Progenitor cell of endocrine pancreas (in vitro differentiated cells): ENCODE results near the gene PPP1R9B. TPM values are rescaled to one million over a fixed set of nuclear protein-coding genes. Genes with fewer than 3 reads are reported as not detected.

Experiments used
- DNase-seq: peaks from one replicate; pipeline ENCODE4 v3.0.0; 2021; ENCODE audit warnings: low spot score; ENCODE audit not compliant: unreplicated experiment
- H3K27ac Mint-ChIP-seq: 2 replicates; pipeline ENCODE4 v1.8.0; 2021; ENCODE audit warnings: mild to moderate bottlenecking, moderate library complexity, mixed read lengths
- H3K27me3 Mint-ChIP-seq: 2 replicates; pipeline ENCODE4 v1.8.0; 2021; ENCODE audit warnings: mixed read lengths
- H3K36me3 Mint-ChIP-seq: 2 replicates; pipeline ENCODE4 v1.8.0; 2022; ENCODE audit warnings: mixed read lengths; ENCODE audit not compliant: insufficient read depth
- H3K4me1 Mint-ChIP-seq: 2 replicates; pipeline ENCODE4 v1.8.0; 2021; ENCODE audit warnings: low read depth, mixed read lengths
- H3K4me3 Mint-ChIP-seq: 2 replicates; pipeline ENCODE4 v1.8.0; 2021; ENCODE audit warnings: low read depth, mild to moderate bottlenecking, moderate library complexity, mixed read lengths
- H3K9me3 Mint-ChIP-seq: 2 replicates; pipeline ENCODE4 v1.8.0; 2021; ENCODE audit warnings: low read depth, mixed read lengths
- total RNA-seq: library from RNA; stranded (reverse); gene quantifications from 2 replicates; pipeline ENCODE4 v1.2.1, GENCODE V29; 2021
- TF ChIP-seq, protein P1 (sequence below): fragments of 200-600 bp; sonication (generic); IDR thresholded peaks from one replicate; pipeline ENCODE4 v1.5.0; 2021; ENCODE audit warnings: antibody characterized with exemption, mild to moderate bottlenecking; ENCODE audit not compliant: unreplicated experiment

The PPP1R9B gene
- total RNA-seq, 1 donor from 2014 or later: 35.7 TPM

DNA sequence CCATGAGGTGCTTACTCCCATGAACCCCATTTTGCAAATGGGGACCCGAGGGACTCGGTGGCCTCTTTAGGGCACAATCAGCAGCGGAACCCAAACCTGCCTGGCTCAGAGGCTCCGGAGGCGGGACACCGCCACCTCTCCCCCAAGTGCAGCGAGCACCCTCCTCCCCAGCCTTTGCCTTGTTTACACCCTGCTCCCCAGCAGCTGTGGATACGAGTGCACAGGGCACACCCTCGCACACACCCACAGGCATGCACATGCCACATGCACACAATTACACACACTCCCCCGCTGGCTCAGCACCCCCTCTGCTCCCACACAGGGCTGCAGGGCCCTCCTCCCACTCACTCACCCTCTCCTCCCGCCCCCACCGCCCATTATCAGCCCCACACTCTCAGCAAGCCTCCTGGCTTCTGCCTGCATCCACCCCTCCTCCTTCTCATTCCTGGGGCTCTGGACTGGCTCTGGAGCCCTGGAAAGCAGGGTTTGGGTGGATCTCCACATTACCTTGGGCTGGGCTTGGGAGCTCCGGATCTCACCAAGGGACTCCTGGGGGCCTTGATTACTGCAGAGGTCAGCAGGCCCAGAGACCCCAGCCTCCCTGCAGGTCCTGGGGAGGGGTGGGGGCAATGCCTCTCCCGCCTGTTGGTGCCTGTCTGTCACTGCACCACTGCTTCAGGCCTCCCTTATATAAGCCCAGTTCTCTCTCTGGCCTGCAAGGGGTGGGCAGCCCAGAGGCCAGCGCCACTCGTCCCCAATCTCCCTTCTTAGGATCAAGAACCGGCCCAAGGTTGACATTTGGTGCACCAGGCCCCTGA is 48.9 kb downstream of the PPP1R9B start:
- H3K27ac Mint-ChIP-seq: peak overlapping the region; percentile 52
- peaks cover 6% of the 10 kb centered on the region for H3K4me1 Mint-ChIP-seq
- TF ChIP-seq, protein P1, sequence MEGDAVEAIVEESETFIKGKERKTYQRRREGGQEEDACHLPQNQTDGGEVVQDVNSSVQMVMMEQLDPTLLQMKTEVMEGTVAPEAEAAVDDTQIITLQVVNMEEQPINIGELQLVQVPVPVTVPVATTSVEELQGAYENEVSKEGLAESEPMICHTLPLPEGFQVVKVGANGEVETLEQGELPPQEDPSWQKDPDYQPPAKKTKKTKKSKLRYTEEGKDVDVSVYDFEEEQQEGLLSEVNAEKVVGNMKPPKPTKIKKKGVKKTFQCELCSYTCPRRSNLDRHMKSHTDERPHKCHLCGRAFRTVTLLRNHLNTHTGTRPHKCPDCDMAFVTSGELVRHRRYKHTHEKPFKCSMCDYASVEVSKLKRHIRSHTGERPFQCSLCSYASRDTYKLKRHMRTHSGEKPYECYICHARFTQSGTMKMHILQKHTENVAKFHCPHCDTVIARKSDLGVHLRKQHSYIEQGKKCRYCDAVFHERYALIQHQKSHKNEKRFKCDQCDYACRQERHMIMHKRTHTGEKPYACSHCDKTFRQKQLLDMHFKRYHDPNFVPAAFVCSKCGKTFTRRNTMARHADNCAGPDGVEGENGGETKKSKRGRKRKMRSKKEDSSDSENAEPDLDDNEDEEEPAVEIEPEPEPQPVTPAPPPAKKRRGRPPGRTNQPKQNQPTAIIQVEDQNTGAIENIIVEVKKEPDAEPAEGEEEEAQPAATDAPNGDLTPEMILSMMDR: no peak
- DNase-seq: no peak
- peaks cover 8% of the 10 kb centered on the region for H3K36me3 Mint-ChIP-seq
- no peaks in the 10 kb centered on the region for H3K9me3 Mint-ChIP-seq
- no peaks in the 10 kb centered on the region for H3K27me3 Mint-ChIP-seq
- no peak overlapping the region for H3K4me3 Mint-ChIP-seq

DNA sequence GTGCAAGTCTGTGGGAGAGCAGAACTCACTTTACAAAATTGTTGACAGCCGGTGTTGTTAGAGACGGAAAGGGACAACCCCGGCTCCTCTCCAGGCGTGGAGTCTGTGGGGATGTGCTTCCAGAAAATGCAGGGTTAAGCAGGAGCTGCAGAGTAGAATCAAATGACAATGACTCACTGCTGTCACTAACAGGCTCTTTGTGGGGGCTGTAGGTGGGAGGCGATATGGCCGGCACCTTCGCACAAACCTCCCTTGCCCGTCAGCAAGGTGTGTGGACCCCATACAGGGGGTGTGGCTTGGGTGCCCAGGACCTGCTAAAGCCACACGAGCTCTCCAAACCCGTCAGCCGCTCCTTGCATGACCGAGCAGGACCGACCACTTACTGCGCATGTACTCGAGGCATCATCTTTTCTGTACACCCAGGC is 49.5 kb downstream of the PPP1R9B start:
- Mint-ChIP-seq H3K27me3 (no peaks in the 10 kb centered on the region), H3K4me3 (no peak overlapping the region), H3K9me3 (no peaks in the 10 kb centered on the region), H3K4me1 (peaks cover 10% of the 10 kb centered on the region), H3K27ac (peak overlapping the region; percentile 52), H3K36me3 (peaks cover 6% of the 10 kb centered on the region)
- TF ChIP-seq, protein P1: no peak
- DNase-seq: no peak

DNA sequence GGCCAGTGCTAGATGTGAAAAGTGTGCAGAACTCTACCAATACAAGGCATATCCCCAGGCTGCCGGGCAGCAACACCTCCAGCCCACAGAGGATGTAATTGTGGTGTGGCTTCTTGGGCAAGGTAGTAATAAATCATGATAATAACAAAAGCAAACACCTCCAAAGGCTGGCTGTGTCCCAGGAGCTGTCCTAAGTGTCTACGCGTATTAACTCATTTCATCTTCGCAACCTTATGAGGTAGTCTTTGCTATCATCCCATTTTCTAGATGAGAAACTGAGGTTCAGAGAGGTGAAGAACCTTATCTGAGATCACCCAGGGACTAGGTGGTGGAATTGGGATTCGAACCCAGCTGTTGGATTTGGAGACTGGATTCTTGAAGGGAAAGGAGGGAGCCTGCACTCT is 50.0 kb downstream of the PPP1R9B start:
- Mint-ChIP-seq H3K36me3 (peaks cover 6% of the 10 kb centered on the region), H3K4me3 (no peak overlapping the region), H3K27ac (no peak overlapping the region), H3K9me3 (no peaks in the 10 kb centered on the region), H3K27me3 (no peaks in the 10 kb centered on the region), H3K4me1 (peaks cover 13% of the 10 kb centered on the region)
- TF ChIP-seq, protein P1: no peak
- no peak for DNase-seq

DNA sequence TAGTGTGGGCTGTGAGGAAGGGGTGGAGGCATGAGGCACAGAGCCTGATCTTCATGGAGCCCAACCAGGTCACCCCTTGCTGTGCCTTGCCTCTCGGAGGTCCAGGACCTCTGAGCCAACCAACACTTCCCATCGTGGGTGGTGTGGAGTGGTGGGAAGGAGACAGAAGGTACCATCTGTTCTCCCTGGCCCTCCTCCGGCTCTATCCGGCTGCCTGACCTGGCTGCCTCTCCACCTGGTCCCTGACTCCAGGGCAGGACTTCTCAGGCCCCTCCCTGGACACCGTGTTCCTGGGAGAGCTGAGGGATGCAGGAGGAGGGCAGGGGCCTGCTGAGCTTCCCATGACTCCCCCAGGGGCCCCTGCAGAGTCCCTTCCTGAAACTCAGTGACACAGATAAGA is 51.5 kb downstream of the PPP1R9B start:
- no peak overlapping the region for H3K27ac Mint-ChIP-seq
- H3K4me3 Mint-ChIP-seq: no peak overlapping the region
- no peaks in the 10 kb centered on the region for H3K9me3 Mint-ChIP-seq
- no peaks in the 10 kb centered on the region for H3K27me3 Mint-ChIP-seq
- H3K4me1 Mint-ChIP-seq: peaks cover 16% of the 10 kb centered on the region
- TF ChIP-seq, protein P1: no peak
- peaks cover 6% of the 10 kb centered on the region for H3K36me3 Mint-ChIP-seq
- no peak for DNase-seq

DNA sequence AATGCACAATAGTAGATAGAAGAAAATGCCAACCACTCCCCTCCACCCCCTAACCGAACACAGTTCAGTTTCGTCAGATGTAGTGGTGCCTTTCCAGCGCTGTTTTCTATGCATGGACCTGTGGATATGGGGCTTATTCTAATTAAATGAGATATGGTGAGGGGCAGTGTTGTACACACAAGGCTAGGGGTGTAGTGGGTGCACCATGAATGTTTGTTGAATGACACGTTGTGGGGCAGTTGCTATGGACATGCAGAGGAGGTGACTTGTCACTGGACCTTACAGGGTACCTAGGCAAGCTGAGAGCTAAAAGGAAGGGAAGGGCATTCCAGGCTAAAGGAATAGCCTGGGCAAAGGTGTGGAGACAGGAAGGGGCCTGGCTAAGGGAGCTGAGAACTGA is 51.9 kb downstream of the PPP1R9B start:
- peaks cover 16% of the 10 kb centered on the region for H3K4me1 Mint-ChIP-seq
- H3K27ac Mint-ChIP-seq: no peak overlapping the region
- DNase-seq: no peak
- H3K9me3 Mint-ChIP-seq: no peaks in the 10 kb centered on the region
- no peak overlapping the region for H3K4me3 Mint-ChIP-seq
- no peaks in the 10 kb centered on the region for H3K27me3 Mint-ChIP-seq
- TF ChIP-seq, protein P1: no peak
- peaks cover 6% of the 10 kb centered on the region for H3K36me3 Mint-ChIP-seq
